Natural killer cell (primary cell): Measurements from ENCODE around the gene PAIP2. TPM values are rescaled to one million over a fixed set of nuclear protein-coding genes. Genes with fewer than 3 reads are reported as not detected.

ENCODE experiments used
- ATAC-seq, 3 donors: fragments of 150-1000 bp in 2 of 3; fragments of 200-7000 bp in 1 of 3; cut with Tn5 transposase; 1 replicate in 1 of 3; 2 replicates in 2 of 3; pipeline ENCODE4 v1.10.0; 2021; ENCODE audit warnings: mild to moderate bottlenecking in 2 of 3, moderate library complexity in 2 of 3
- DNase-seq, 2 donors: peaks; one replicate each; pipeline versions ENCODE4 v3.0.0 to v3.0.0-alpha.2; 2013 to 2021; ENCODE audit warnings: mixed read lengths in 1 of 2
- H3K27ac ChIP-seq: one replicate; pipeline ENCODE4 v1.5.1; 2013; ENCODE audit warnings: mild to moderate bottlenecking, low read length
- H3K27me3 ChIP-seq: one replicate; pipeline ENCODE4 v1.6.1; 2013; ENCODE audit warnings: low read length; ENCODE audit not compliant: control insufficient read depth, insufficient read depth
- H3K36me3 ChIP-seq: one replicate; pipeline ENCODE4 v1.6.1; 2013; ENCODE audit warnings: low read length; ENCODE audit not compliant: control insufficient read depth, insufficient read depth
- H3K4me1 ChIP-seq: one replicate; pipeline ENCODE4 v1.6.1; 2013; ENCODE audit warnings: low read length; ENCODE audit not compliant: control insufficient read depth, insufficient read depth
- H3K4me3 ChIP-seq: one replicate; pipeline ENCODE4 v1.5.1; 2013; ENCODE audit warnings: low read length
- H3K9me3 ChIP-seq: one replicate; pipeline ENCODE4 v1.6.1; 2013; ENCODE audit warnings: low read length; ENCODE audit not compliant: control insufficient read depth, insufficient read depth
- H3K27ac Mint-ChIP-seq, 2 donors: one replicate each; pipeline ENCODE4 v1.8.0; 2022; ENCODE audit warnings: mild to moderate bottlenecking in 2 of 2, mixed read lengths in 2 of 2, moderate library complexity in 1 of 2
- H3K27me3 Mint-ChIP-seq, 2 donors: one replicate each; pipeline ENCODE4 v1.8.0; 2022; ENCODE audit warnings: low read depth in 2 of 2, mixed read lengths in 2 of 2
- H3K36me3 Mint-ChIP-seq: one replicate; pipeline ENCODE4 v1.8.0; 2022; ENCODE audit warnings: mixed read lengths
- H3K4me1 Mint-ChIP-seq, 2 donors: one replicate each; pipeline ENCODE4 v1.8.0; 2022; ENCODE audit warnings: mixed read lengths in 2 of 2
- H3K4me3 Mint-ChIP-seq: one replicate; pipeline ENCODE4 v1.8.0; 2022; ENCODE audit warnings: mild to moderate bottlenecking, moderate library complexity, mixed read lengths
- H3K9me3 Mint-ChIP-seq, 2 donors: one replicate each; pipeline ENCODE4 v1.8.0; 2022; ENCODE audit warnings: mixed read lengths in 2 of 2
- CTCF ChIP-seq: fragments of 200-600 bp; IDR thresholded peaks from one replicate; pipeline ENCODE4 v1.8.0; 2022; ENCODE audit warnings: antibody characterized with exemption
- WGBS: methylation state at CpG from one replicate; pipeline ENCODE4 v1.1.7; 2013; ENCODE audit warnings: missing lambda C conversion rate; ENCODE audit not compliant: insufficient coverage; 5-methylcytosine and 5-hydroxymethylcytosine counted together
- intact Hi-C: fragments of 100-400 bp; cut with micrococcal nuclease; formaldehyde crosslinking; loops from one replicate; pipeline ENCODE4 v1.14.2; 2022
- total RNA-seq, 4 donors: library from RNA; stranded (reverse); fragments of 120-200 nt in 1 of 4; gene quantifications; one replicate each; pipeline versions ENCODE4 v1.2.3 to v1.2.4, GENCODE V29; 2013 to 2022

The PAIP2 gene
- total RNA-seq, 3 donors from 2014 or later (not counting 1 experiment from before 2014, with no cell fraction given) = 105 to 126 (median 110) TPM

GRCh38 chr5:139340051-139340450, 1.6 kb upstream of the PAIP2 start:
- no peak for DNase-seq
- Mint-ChIP-seq H3K27ac (no peak overlapping the region), H3K4me3 (no peak overlapping the region), H3K9me3 (no peaks in the 10 kb centered on the region), H3K27me3 (no peaks in the 10 kb centered on the region), H3K36me3 (no peaks in the 10 kb centered on the region), H3K4me1 (peaks cover 37 to 39% of the 10 kb centered on the region in 2 donors)
- no peak overlapping the region for H3K27ac ChIP-seq
- no peak for TF ChIP-seq CTCF
- intact Hi-C loops = loop anchor here (5.0 kb wide), 1 partner anchor 68 kb away; no protein-coding TSS in a partner anchor
- H3K36me3 ChIP-seq = no peaks in the 10 kb centered on the region
- whole genome bisulfite sequencing = 69% methylated on average over 2 of the region's 2 CpGs
- H3K27me3 ChIP-seq = no peaks in the 10 kb centered on the region
- ATAC-seq = no peak
- no peaks in the 10 kb centered on the region for H3K9me3 ChIP-seq
- peaks cover 16% of the 10 kb centered on the region for H3K4me1 ChIP-seq
- no peak overlapping the region for H3K4me3 ChIP-seq

DNA sequence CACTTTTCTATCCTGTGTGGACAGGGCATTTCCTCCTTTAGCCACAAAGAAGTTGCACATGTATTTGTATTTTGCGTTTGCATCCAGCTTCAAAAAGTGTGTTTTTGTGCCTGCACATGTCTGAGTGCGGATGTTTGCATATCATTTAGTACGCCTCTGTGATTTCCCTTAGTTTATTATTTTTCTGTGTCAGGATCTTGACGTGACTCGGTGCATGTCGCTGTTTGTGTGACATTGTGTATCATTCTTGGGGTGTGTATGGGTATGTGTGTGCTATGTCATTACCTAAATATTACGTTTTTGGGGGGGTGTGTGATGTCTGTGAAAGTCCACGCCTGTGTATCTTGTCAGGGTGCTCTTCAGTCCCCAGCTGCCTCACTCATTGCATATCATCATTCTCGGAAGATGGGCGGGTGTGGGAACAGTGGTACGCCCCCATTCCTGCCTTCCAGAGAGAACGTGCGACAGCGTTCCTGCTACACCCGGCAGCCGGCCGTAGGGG, 416 bp upstream of the PAIP2 start:
- no peak for TF ChIP-seq CTCF
- Histone ChIP-seq H3K4me1 (peaks cover 17% of the 10 kb centered on the region), H3K27me3 (no peaks in the 10 kb centered on the region), H3K27ac (no peak overlapping the region), H3K4me3 (peak overlapping the region; percentile 91), H3K9me3 (no peaks in the 10 kb centered on the region), H3K36me3 (peaks cover 2% of the 10 kb centered on the region)
- Mint-ChIP-seq H3K36me3 (no peaks in the 10 kb centered on the region), H3K4me1 (peaks cover 41 to 47% of the 10 kb centered on the region in 2 donors), H3K27ac (peak overlapping the region; percentile 95 to 98), H3K27me3 (no peaks in the 10 kb centered on the region), H3K4me3 (peak overlapping the region; percentile 96), H3K9me3 (no peaks in the 10 kb centered on the region)
- intact Hi-C loops = loop anchor here (1.0 to 5.0 kb wide), 2 partner anchors 48 to 69 kb away; partner anchors contain the start of gene MATR3
- DNase-seq = no peak
- 2% methylated on average over 17 of the region's 17 CpGs for WGBS
- peak in 1 of 3 donors; percentile 12 for ATAC-seq

DNA sequence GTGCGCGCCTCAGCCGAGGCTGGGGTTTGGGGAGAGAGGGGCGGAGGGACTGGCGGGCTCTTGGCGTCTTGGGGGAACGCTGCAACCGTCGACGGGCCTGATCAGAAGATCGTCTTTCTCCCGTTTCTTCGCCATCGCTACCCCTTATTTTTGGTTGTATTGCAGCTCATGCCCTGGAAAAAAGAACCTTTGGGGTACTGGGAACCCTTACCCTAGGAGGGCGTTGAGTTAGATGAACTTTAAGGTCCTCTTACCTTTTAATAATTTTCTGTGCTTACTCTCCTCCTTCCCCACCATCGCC, 719 bp downstream of the PAIP2 start:
- Histone ChIP-seq H3K4me3 (peak overlapping the region; percentile 91), H3K27ac (peak overlapping the region; percentile 97), H3K4me1 (peaks cover 22% of the 10 kb centered on the region), H3K9me3 (no peaks in the 10 kb centered on the region), H3K27me3 (no peaks in the 10 kb centered on the region), H3K36me3 (peaks cover 2% of the 10 kb centered on the region)
- no peaks in the 10 kb centered on the region for H3K27me3 Mint-ChIP-seq
- intact Hi-C loops = loop anchor here (2.0 to 5.0 kb wide), 2 partner anchors 48 to 70 kb away; no protein-coding TSS in a partner anchor
- H3K36me3 Mint-ChIP-seq = no peaks in the 10 kb centered on the region
- H3K4me3 Mint-ChIP-seq = peak overlapping the region; percentile 96
- H3K9me3 Mint-ChIP-seq = no peaks in the 10 kb centered on the region
- peak overlapping the region; percentile 95 to 98 for H3K27ac Mint-ChIP-seq
- H3K4me1 Mint-ChIP-seq = peaks cover 41 to 47% of the 10 kb centered on the region in 2 donors
- TF ChIP-seq CTCF = no peak
- DNase-seq (no peak), ATAC-seq (no peak)
- WGBS = under 1% methylated on average over 15 of the region's 16 CpGs

DNA sequence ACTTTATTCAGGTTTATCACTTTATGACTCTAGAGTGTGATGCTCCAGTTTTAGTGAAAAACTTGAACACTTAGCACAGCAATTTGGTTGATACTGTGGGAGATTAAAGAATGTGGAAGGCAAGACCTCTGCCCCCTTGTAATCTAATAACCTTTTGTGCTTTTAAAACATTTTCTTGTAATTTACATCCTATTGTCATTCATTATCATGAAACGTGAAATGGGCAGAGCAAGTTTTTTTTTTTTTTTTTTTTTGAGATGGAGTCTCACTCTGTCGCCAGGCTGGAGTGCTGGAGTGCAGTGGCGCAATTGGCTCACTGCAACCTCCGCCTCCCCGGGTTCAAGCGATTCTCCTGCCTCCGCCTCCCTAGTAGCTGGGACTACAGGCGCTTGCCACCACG, 1.8 kb downstream of the PAIP2 start:
- Mint-ChIP-seq H3K4me1 (peaks cover 41 to 47% of the 10 kb centered on the region in 2 donors), H3K36me3 (no peaks in the 10 kb centered on the region), H3K27ac (peak overlapping the region; percentile 95 to 98)

More for the DNA sequence above, 1.8 kb downstream of the PAIP2 start:
- DNase-seq (no peak), ATAC-seq (no peak)
- no peaks in the 10 kb centered on the region for H3K9me3 ChIP-seq
- H3K4me1 ChIP-seq = peaks cover 24% of the 10 kb centered on the region
- H3K27me3 ChIP-seq = no peaks in the 10 kb centered on the region
- H3K9me3 Mint-ChIP-seq = no peaks in the 10 kb centered on the region
- H3K27me3 Mint-ChIP-seq = no peaks in the 10 kb centered on the region
- peak overlapping the region; percentile 96 for H3K4me3 Mint-ChIP-seq
- intact Hi-C loops = loop anchor here (2.0 to 5.0 kb wide), 2 partner anchors 47 to 71 kb away; no protein-coding TSS in a partner anchor
- 90% methylated on average over 8 of the region's 9 CpGs for WGBS
- no peak overlapping the region for H3K4me3 ChIP-seq
- H3K36me3 ChIP-seq = peaks cover 4% of the 10 kb centered on the region
- TF ChIP-seq CTCF = no peak
- H3K27ac ChIP-seq = no peak overlapping the region
